ENCODE data around the gene ATP13A2.
A peak's percentile ranks its signal among the peaks of the same experiment; 100 is the strongest.

Gene ATP13A2

GRCh38 chr1:17052038-17052437 is 40.3 kb upstream of the ATP13A2 start:
- Histone ChIP-seq H3K9me3 (ENCODE audit: control insufficient read depth, low read length) (no peaks in the 10 kb centered on the region), H3K4me3 (ENCODE audit: low read length) (no peak overlapping the region), H3K27me3 (replicated peaks; ENCODE audit: control insufficient read depth, insufficient read depth, low read length) (no peaks in the 10 kb centered on the region), H3K36me3 (ENCODE audit: control insufficient read depth, insufficient read depth, low read length, severe bottlenecking) (peaks cover 14% of the 10 kb centered on the region), H3K4me1 (ENCODE audit: control insufficient read depth, insufficient read depth, low read length) (peaks cover 18% of the 10 kb centered on the region), H3K9ac (ENCODE audit: low read length) (peak overlapping the region; percentile 95)
- DNase-seq (ENCODE audit: low read depth): no peak

GRCh38 chr1:17047924-17048323 is 36.2 kb upstream of the ATP13A2 start:
- Histone ChIP-seq H3K9ac (ENCODE audit: low read length) (peak overlapping the region; percentile 29), H3K4me1 (ENCODE audit: control insufficient read depth, insufficient read depth, low read length) (peaks cover 31% of the 10 kb centered on the region), H3K36me3 (ENCODE audit: control insufficient read depth, insufficient read depth, low read length, severe bottlenecking) (peaks cover 33% of the 10 kb centered on the region), H3K27me3 (replicated peaks; ENCODE audit: control insufficient read depth, insufficient read depth, low read length) (no peaks in the 10 kb centered on the region), H3K9me3 (ENCODE audit: control insufficient read depth, low read length) (no peaks in the 10 kb centered on the region), H3K4me3 (ENCODE audit: low read length) (no peak overlapping the region)
- no peak for DNase-seq (ENCODE audit: low read depth)

GRCh38 chr1:17046334-17046657 is 34.6 kb upstream of the ATP13A2 start:
- Histone ChIP-seq H3K27me3 (replicated peaks; ENCODE audit: control insufficient read depth, insufficient read depth, low read length) (no peaks in the 10 kb centered on the region), H3K9me3 (ENCODE audit: control insufficient read depth, low read length) (no peaks in the 10 kb centered on the region), H3K4me1 (ENCODE audit: control insufficient read depth, insufficient read depth, low read length) (peaks cover 22% of the 10 kb centered on the region), H3K9ac (ENCODE audit: low read length) (peak overlapping the region; percentile 77), H3K36me3 (ENCODE audit: control insufficient read depth, insufficient read depth, low read length, severe bottlenecking) (peaks cover 42% of the 10 kb centered on the region), H3K4me3 (ENCODE audit: low read length) (no peak overlapping the region)
- no peak for DNase-seq (ENCODE audit: low read depth)

- peak; percentile 87 for DNase-seq (ENCODE audit: low read depth)
- H3K4me3 ChIP-seq (ENCODE audit: low read length): peak overlapping the region; percentile 78
- H3K9me3 ChIP-seq (ENCODE audit: control insufficient read depth, low read length): no peaks in the 10 kb centered on the region
- peaks cover 22% of the 10 kb centered on the region for H3K4me1 ChIP-seq (ENCODE audit: control insufficient read depth, insufficient read depth, low read length)
- H3K27me3 ChIP-seq (replicated peaks; ENCODE audit: control insufficient read depth, insufficient read depth, low read length): no peaks in the 10 kb centered on the region
- H3K9ac ChIP-seq (ENCODE audit: low read length): peak overlapping the region; percentile 77
- H3K36me3 ChIP-seq (ENCODE audit: control insufficient read depth, insufficient read depth, low read length, severe bottlenecking): peaks cover 42% of the 10 kb centered on the region
Observed at GRCh38 chr1:17045634-17046333, 34.1 kb upstream of the ATP13A2 start.

- Histone ChIP-seq H3K9me3 (ENCODE audit: control insufficient read depth, low read length) (no peaks in the 10 kb centered on the region), H3K4me3 (ENCODE audit: low read length) (no peak overlapping the region), H3K9ac (ENCODE audit: low read length) (peak overlapping the region; percentile 77), H3K27me3 (replicated peaks; ENCODE audit: control insufficient read depth, insufficient read depth, low read length) (no peaks in the 10 kb centered on the region), H3K36me3 (ENCODE audit: control insufficient read depth, insufficient read depth, low read length, severe bottlenecking) (peaks cover 46% of the 10 kb centered on the region), H3K4me1 (ENCODE audit: control insufficient read depth, insufficient read depth, low read length) (peaks cover 22% of the 10 kb centered on the region)
- no peak for DNase-seq (ENCODE audit: low read depth)
Observed at GRCh38 chr1:17045150-17045549, 33.4 kb upstream of the ATP13A2 start.

- Histone ChIP-seq H3K9ac (ENCODE audit: low read length) (no peak overlapping the region), H3K27me3 (replicated peaks; ENCODE audit: control insufficient read depth, insufficient read depth, low read length) (no peaks in the 10 kb centered on the region), H3K4me1 (ENCODE audit: control insufficient read depth, insufficient read depth, low read length) (peaks cover 22% of the 10 kb centered on the region), H3K9me3 (ENCODE audit: control insufficient read depth, low read length) (no peaks in the 10 kb centered on the region), H3K4me3 (ENCODE audit: low read length) (no peak overlapping the region), H3K36me3 (ENCODE audit: control insufficient read depth, insufficient read depth, low read length, severe bottlenecking) (peaks cover 54% of the 10 kb centered on the region)
- no peak for DNase-seq (ENCODE audit: low read depth)
Observed at GRCh38 chr1:17043676-17044075, 31.9 kb upstream of the ATP13A2 start.

- H3K36me3 ChIP-seq (ENCODE audit: control insufficient read depth, insufficient read depth, low read length, severe bottlenecking): peaks cover 60% of the 10 kb centered on the region
Observed at GRCh38 chr1:17040135-17040534, 28.4 kb upstream of the ATP13A2 start.

GRCh38 chr1:17039522-17039921 is 27.8 kb upstream of the ATP13A2 start:
- H3K27me3 ChIP-seq (replicated peaks; ENCODE audit: control insufficient read depth, insufficient read depth, low read length): no peaks in the 10 kb centered on the region
- DNase-seq (ENCODE audit: low read depth): no peak
- H3K36me3 ChIP-seq (ENCODE audit: control insufficient read depth, insufficient read depth, low read length, severe bottlenecking): peaks cover 61% of the 10 kb centered on the region
- no peaks in the 10 kb centered on the region for H3K4me1 ChIP-seq (ENCODE audit: control insufficient read depth, insufficient read depth, low read length)
- H3K4me3 ChIP-seq (ENCODE audit: low read length): no peak overlapping the region
- no peak overlapping the region for H3K9ac ChIP-seq (ENCODE audit: low read length)
- no peaks in the 10 kb centered on the region for H3K9me3 ChIP-seq (ENCODE audit: control insufficient read depth, low read length)

More at GRCh38 chr1:17040135-17040534, 28.4 kb upstream of the ATP13A2 start:
- peaks cover 4% of the 10 kb centered on the region for H3K4me1 ChIP-seq (ENCODE audit: control insufficient read depth, insufficient read depth, low read length)
- H3K4me3 ChIP-seq (ENCODE audit: low read length): no peak overlapping the region
- no peaks in the 10 kb centered on the region for H3K27me3 ChIP-seq (replicated peaks; ENCODE audit: control insufficient read depth, insufficient read depth, low read length)
- H3K9me3 ChIP-seq (ENCODE audit: control insufficient read depth, low read length): no peaks in the 10 kb centered on the region
- no peak overlapping the region for H3K9ac ChIP-seq (ENCODE audit: low read length)
- DNase-seq (ENCODE audit: low read depth): no peak

GRCh38 chr1:17033481-17033880 is 21.8 kb upstream of the ATP13A2 start:
- Histone ChIP-seq H3K36me3 (ENCODE audit: control insufficient read depth, insufficient read depth, low read length, severe bottlenecking) (peaks cover 47% of the 10 kb centered on the region), H3K4me1 (ENCODE audit: control insufficient read depth, insufficient read depth, low read length) (no peaks in the 10 kb centered on the region), H3K4me3 (ENCODE audit: low read length) (no peak overlapping the region), H3K9ac (ENCODE audit: low read length) (no peak overlapping the region), H3K9me3 (ENCODE audit: control insufficient read depth, low read length) (no peaks in the 10 kb centered on the region), H3K27me3 (replicated peaks; ENCODE audit: control insufficient read depth, insufficient read depth, low read length) (no peaks in the 10 kb centered on the region)
- DNase-seq (ENCODE audit: low read depth): no peak

- H3K4me1 ChIP-seq (ENCODE audit: control insufficient read depth, insufficient read depth, low read length): peaks cover 5% of the 10 kb centered on the region
- DNase-seq (ENCODE audit: low read depth): no peak
- no peak overlapping the region for H3K9ac ChIP-seq (ENCODE audit: low read length)
- H3K9me3 ChIP-seq (ENCODE audit: control insufficient read depth, low read length): no peaks in the 10 kb centered on the region
- no peak overlapping the region for H3K4me3 ChIP-seq (ENCODE audit: low read length)
- no peaks in the 10 kb centered on the region for H3K27me3 ChIP-seq (replicated peaks; ENCODE audit: control insufficient read depth, insufficient read depth, low read length)
- H3K36me3 ChIP-seq (ENCODE audit: control insufficient read depth, insufficient read depth, low read length, severe bottlenecking): peaks cover 48% of the 10 kb centered on the region
Observed at GRCh38 chr1:17032741-17033140, 21.0 kb upstream of the ATP13A2 start.

- no peaks in the 10 kb centered on the region for H3K9me3 ChIP-seq (ENCODE audit: control insufficient read depth, low read length)
- H3K4me1 ChIP-seq (ENCODE audit: control insufficient read depth, insufficient read depth, low read length): peaks cover 13% of the 10 kb centered on the region
- peaks cover 61% of the 10 kb centered on the region for H3K36me3 ChIP-seq (ENCODE audit: control insufficient read depth, insufficient read depth, low read length, severe bottlenecking)
- no peak for DNase-seq (ENCODE audit: low read depth)
- H3K4me3 ChIP-seq (ENCODE audit: low read length): no peak overlapping the region
- no peaks in the 10 kb centered on the region for H3K27me3 ChIP-seq (replicated peaks; ENCODE audit: control insufficient read depth, insufficient read depth, low read length)
- no peak overlapping the region for H3K9ac ChIP-seq (ENCODE audit: low read length)
Observed at GRCh38 chr1:17031436-17031835, 19.7 kb upstream of the ATP13A2 start.

- H3K9me3 ChIP-seq (ENCODE audit: control insufficient read depth, low read length): no peaks in the 10 kb centered on the region
- DNase-seq (ENCODE audit: low read depth): no peak
- no peak overlapping the region for H3K9ac ChIP-seq (ENCODE audit: low read length)
Observed at GRCh38 chr1:17030206-17030605, 18.5 kb upstream of the ATP13A2 start.

More at GRCh38 chr1:17030206-17030605, 18.5 kb upstream of the ATP13A2 start:
- H3K27me3 ChIP-seq (replicated peaks; ENCODE audit: control insufficient read depth, insufficient read depth, low read length): no peaks in the 10 kb centered on the region
- H3K4me3 ChIP-seq (ENCODE audit: low read length): no peak overlapping the region
- H3K4me1 ChIP-seq (ENCODE audit: control insufficient read depth, insufficient read depth, low read length): peaks cover 13% of the 10 kb centered on the region
- peaks cover 73% of the 10 kb centered on the region for H3K36me3 ChIP-seq (ENCODE audit: control insufficient read depth, insufficient read depth, low read length, severe bottlenecking)

Measured in adipocyte (in vitro differentiated cells).